Large intestine (tissue), 3 donors: ENCODE results near the gene TRIM50. TPM values are rescaled to one million over a fixed set of nuclear protein-coding genes. Genes with fewer than 3 reads are reported as not detected.
A peak's percentile ranks its signal among the peaks of the same experiment; 100 is the strongest.

Experiments used
- DNase-seq, 2 donors: peaks; one replicate each; pipeline versions ENCODE4 v3.0.0 to v3.0.0-alpha.2; 2013
- H3K27ac ChIP-seq: one replicate; pipeline ENCODE4 v1.5.1; 2013; ENCODE audit warnings: low read length
- H3K27me3 ChIP-seq: 2 replicates; pipeline ENCODE4 v1.6.1; 2013; ENCODE audit warnings: low read length; ENCODE audit not compliant: control insufficient read depth, insufficient read depth
- H3K36me3 ChIP-seq: 2 replicates; pipeline ENCODE4 v1.6.1; 2013; ENCODE audit warnings: low read length; ENCODE audit not compliant: control insufficient read depth, insufficient read depth
- H3K4me1 ChIP-seq: one replicate; pipeline ENCODE4 v1.6.1; 2013; ENCODE audit warnings: low read length; ENCODE audit not compliant: control insufficient read depth, insufficient read depth
- H3K4me3 ChIP-seq: one replicate; pipeline ENCODE4 v1.5.1; 2013; ENCODE audit warnings: low read length
- H3K9me3 ChIP-seq: one replicate; pipeline ENCODE4 v1.6.1; 2013; ENCODE audit warnings: mild to moderate bottlenecking, low read depth, low read length, moderate library complexity; ENCODE audit not compliant: control insufficient read depth
- WGBS: methylation state at CpG from one replicate; pipeline ENCODE4 v1.1.5; 2013; ENCODE audit warnings: low lambda C conversion rate; ENCODE audit not compliant: insufficient coverage; 5-methylcytosine and 5-hydroxymethylcytosine counted together
- polyA plus RNA-seq: library from polyadenylated mRNA; unstranded; fragments of 120-200 nt; gene quantifications from one replicate; pipeline ENCODE4 v1.2.1, GENCODE V29; 2013

The TRIM50 gene
- polyA plus RNA-seq, 1 donor: 0.42 TPM

GRCh38 chr7:73350306-73351068 is 22.6 kb upstream of the TRIM50 start:
- H3K4me1 ChIP-seq: peaks cover 11% of the 10 kb centered on the region
- 100% methylated on average over 1 of the region's 12 CpGs for WGBS
- no peaks in the 10 kb centered on the region for H3K36me3 ChIP-seq
- no peaks in the 10 kb centered on the region for H3K9me3 ChIP-seq
- H3K27ac ChIP-seq: no peak overlapping the region
- H3K27me3 ChIP-seq: no peaks in the 10 kb centered on the region
- no peak for DNase-seq
- H3K4me3 ChIP-seq: no peak overlapping the region

GRCh38 chr7:73349763-73350162 is 21.9 kb upstream of the TRIM50 start:
- no peaks in the 10 kb centered on the region for H3K36me3 ChIP-seq
- H3K27me3 ChIP-seq: no peaks in the 10 kb centered on the region
- H3K9me3 ChIP-seq: no peaks in the 10 kb centered on the region
- no peak overlapping the region for H3K4me3 ChIP-seq
- no peak overlapping the region for H3K27ac ChIP-seq
- no peak for DNase-seq
- peaks cover 14% of the 10 kb centered on the region for H3K4me1 ChIP-seq
- 80% methylated on average over 1 of the region's 6 CpGs for WGBS

- no peak for DNase-seq
- WGBS: no CpG with 5 or more reads among the region's 8 CpGs
- Histone ChIP-seq H3K36me3 (no peaks in the 10 kb centered on the region), H3K4me1 (peaks cover 17% of the 10 kb centered on the region), H3K4me3 (no peak overlapping the region), H3K27me3 (no peaks in the 10 kb centered on the region), H3K27ac (no peak overlapping the region), H3K9me3 (no peaks in the 10 kb centered on the region)
Measured at GRCh38 chr7:73345951-73346350, 18.1 kb upstream of the TRIM50 start.

- no peak overlapping the region for H3K4me3 ChIP-seq
- H3K36me3 ChIP-seq: no peaks in the 10 kb centered on the region
- no CpG with 5 or more reads among the region's 4 CpGs for WGBS
- H3K4me1 ChIP-seq: peaks cover 17% of the 10 kb centered on the region
- no peak overlapping the region for H3K27ac ChIP-seq
- H3K27me3 ChIP-seq: no peaks in the 10 kb centered on the region
- no peaks in the 10 kb centered on the region for H3K9me3 ChIP-seq
- DNase-seq: peak in 1 of 2 donors; percentile 37
Measured at GRCh38 chr7:73345538-73345937, 17.7 kb upstream of the TRIM50 start.

- Histone ChIP-seq H3K27me3 (no peaks in the 10 kb centered on the region), H3K4me1 (peaks cover 17% of the 10 kb centered on the region), H3K4me3 (no peak overlapping the region), H3K9me3 (no peaks in the 10 kb centered on the region), H3K36me3 (no peaks in the 10 kb centered on the region), H3K27ac (no peak overlapping the region)
- no CpG with 5 or more reads among the region's 7 CpGs for WGBS
- peak in 1 of 2 donors; percentile 24 for DNase-seq
Measured at GRCh38 chr7:73343671-73344380, 15.9 kb upstream of the TRIM50 start.

GRCh38 chr7:73342645-73343044 is 14.8 kb upstream of the TRIM50 start:
- peak; percentile 39 to 59 for DNase-seq
- Histone ChIP-seq H3K4me1 (peaks cover 17% of the 10 kb centered on the region), H3K36me3 (no peaks in the 10 kb centered on the region), H3K4me3 (no peak overlapping the region), H3K27me3 (no peaks in the 10 kb centered on the region), H3K27ac (no peak overlapping the region), H3K9me3 (no peaks in the 10 kb centered on the region)
- no CpG with 5 or more reads among the region's 8 CpGs for WGBS

- 67% methylated on average over 1 of the region's 8 CpGs for WGBS
- H3K4me1 ChIP-seq: peaks cover 17% of the 10 kb centered on the region
- no peak overlapping the region for H3K27ac ChIP-seq
- H3K4me3 ChIP-seq: no peak overlapping the region
- H3K27me3 ChIP-seq: no peaks in the 10 kb centered on the region
- no peaks in the 10 kb centered on the region for H3K9me3 ChIP-seq
- DNase-seq: no peak
- no peaks in the 10 kb centered on the region for H3K36me3 ChIP-seq
Measured at GRCh38 chr7:73341877-73342276, 14.0 kb upstream of the TRIM50 start.

GRCh38 chr7:73340514-73340913 is 12.6 kb upstream of the TRIM50 start:
- no peaks in the 10 kb centered on the region for H3K9me3 ChIP-seq
- no peaks in the 10 kb centered on the region for H3K36me3 ChIP-seq
- H3K4me3 ChIP-seq: no peak overlapping the region
- H3K27ac ChIP-seq: no peak overlapping the region
- no CpG with 5 or more reads among the region's 7 CpGs for WGBS
- peaks cover 6% of the 10 kb centered on the region for H3K4me1 ChIP-seq
- no peaks in the 10 kb centered on the region for H3K27me3 ChIP-seq
- DNase-seq: no peak

- Histone ChIP-seq H3K27me3 (no peaks in the 10 kb centered on the region), H3K9me3 (no peaks in the 10 kb centered on the region), H3K4me1 (peaks cover 3% of the 10 kb centered on the region), H3K27ac (no peak overlapping the region), H3K36me3 (no peaks in the 10 kb centered on the region), H3K4me3 (no peak overlapping the region)
- WGBS: 80% methylated on average over 2 of the region's 10 CpGs
- DNase-seq: no peak
Measured at GRCh38 chr7:73338321-73338720, 10.4 kb upstream of the TRIM50 start.

GRCh38 chr7:73332447-73332846 is 4.6 kb upstream of the TRIM50 start:
- WGBS: no CpG with 5 or more reads among the region's 6 CpGs
- H3K36me3 ChIP-seq: no peaks in the 10 kb centered on the region
- H3K4me3 ChIP-seq: no peak overlapping the region
- no peak for DNase-seq
- H3K4me1 ChIP-seq: peaks cover 2% of the 10 kb centered on the region
- H3K27me3 ChIP-seq: no peaks in the 10 kb centered on the region
- H3K9me3 ChIP-seq: peaks cover 4% of the 10 kb centered on the region
- H3K27ac ChIP-seq: no peak overlapping the region
